Urothelium cell line (cell line): Measurements from ENCODE around the gene MTCH2.

Experiments used
- DNase-seq: peaks from one replicate; pipeline ENCODE4 v3.0.0; 2011; ENCODE audit warnings: low spot score, mixed read lengths
- FAIRE-seq: peaks from 2 replicates; lab custom pipeline; 2011; peaks lifted over from hg19 to GRCh38; lab: Jason Lieb, UNC

The MTCH2 gene

GRCh38 chr11:47592251-47592650, 50.1 kb downstream of the MTCH2 start:
- FAIRE-seq: no peak
- DNase-seq: no peak

DNA sequence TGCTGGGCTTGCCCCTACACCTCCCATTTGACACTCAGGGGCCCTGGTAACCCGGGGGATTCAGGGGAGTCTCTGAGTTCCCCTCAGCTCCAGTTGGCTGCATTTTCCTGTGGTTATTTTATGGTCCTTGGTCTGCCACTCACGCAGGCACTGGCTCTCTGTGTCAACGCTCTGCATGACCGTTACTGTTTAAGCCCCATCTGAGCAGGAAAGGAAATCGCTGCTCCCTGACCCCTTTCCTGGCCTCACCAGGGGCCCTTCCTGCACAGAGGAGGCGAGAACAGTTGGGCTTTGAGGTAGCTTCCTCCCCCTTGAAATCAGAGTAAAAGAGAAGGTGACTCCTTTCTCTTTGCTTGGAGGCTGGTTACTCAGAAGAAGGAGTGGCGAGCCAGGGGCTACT, 50.6 kb downstream of the MTCH2 start:
- FAIRE-seq (no peak), DNase-seq (no peak)

- peak; percentile 42 for FAIRE-seq
Observed at GRCh38 chr11:47589977-47590861, 52.1 kb downstream of the MTCH2 start.

GRCh38 chr11:47589584-47589976, 52.8 kb downstream of the MTCH2 start:
- no peak for FAIRE-seq
- DNase-seq: no peak

More at GRCh38 chr11:47589977-47590861, 52.1 kb downstream of the MTCH2 start:
- DNase-seq: no peak

- no peak for DNase-seq
- FAIRE-seq: no peak
Observed at GRCh38 chr11:47589118-47589517, 53.2 kb downstream of the MTCH2 start.

GRCh38 chr11:47587723-47588326, 54.5 kb downstream of the MTCH2 start:
- DNase-seq (no peak), FAIRE-seq (peak; percentile 9)

GRCh38 chr11:47587039-47587716, 55.2 kb downstream of the MTCH2 start:
- FAIRE-seq: peak; percentile 73
- DNase-seq: no peak

DNA sequence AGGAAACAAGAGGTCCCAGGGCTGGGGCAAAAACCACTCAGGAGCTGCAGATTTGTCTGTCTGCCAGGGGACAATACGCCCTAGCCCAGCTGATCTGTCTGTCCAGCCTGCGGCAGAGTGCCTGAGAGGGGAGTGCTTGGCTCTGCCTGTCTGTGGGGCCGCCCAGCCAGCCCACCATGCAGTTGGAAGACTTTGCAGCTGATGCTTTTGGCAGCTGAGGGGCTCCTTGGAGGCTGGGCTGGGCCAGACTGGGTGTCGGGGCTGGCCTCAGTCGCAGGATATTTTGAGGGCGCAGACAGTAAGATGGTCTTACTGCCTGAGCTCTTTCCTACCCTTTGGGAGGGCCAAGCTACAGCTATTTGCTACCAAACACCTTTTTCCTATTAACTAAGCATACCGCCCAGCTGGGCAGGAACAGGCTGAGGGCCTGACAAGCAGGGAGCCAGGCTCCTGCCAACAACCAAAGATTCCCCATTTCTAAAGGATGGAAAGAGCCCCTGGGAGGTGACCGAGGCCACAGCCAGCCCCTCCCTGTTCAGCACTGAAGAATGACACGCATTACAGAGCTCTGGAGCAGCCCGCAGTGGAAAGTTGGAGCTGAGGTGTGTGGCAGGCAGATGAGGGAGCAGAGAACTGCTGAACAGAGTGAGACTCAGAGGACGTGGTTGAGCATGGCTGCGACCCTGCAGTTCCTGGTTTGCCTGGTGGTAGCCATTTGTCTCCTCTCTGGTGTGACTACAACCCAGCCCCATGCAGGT, 56.1 kb downstream of the MTCH2 start, which contains the start of gene FAM180B:
FAM180B (plus strand) TSS at position 581 of the 758 bp plus-strand sequence; CDS start at position 672, 91 bp downstream.
- DNase-seq (no peak), FAIRE-seq (no peak)

DNA sequence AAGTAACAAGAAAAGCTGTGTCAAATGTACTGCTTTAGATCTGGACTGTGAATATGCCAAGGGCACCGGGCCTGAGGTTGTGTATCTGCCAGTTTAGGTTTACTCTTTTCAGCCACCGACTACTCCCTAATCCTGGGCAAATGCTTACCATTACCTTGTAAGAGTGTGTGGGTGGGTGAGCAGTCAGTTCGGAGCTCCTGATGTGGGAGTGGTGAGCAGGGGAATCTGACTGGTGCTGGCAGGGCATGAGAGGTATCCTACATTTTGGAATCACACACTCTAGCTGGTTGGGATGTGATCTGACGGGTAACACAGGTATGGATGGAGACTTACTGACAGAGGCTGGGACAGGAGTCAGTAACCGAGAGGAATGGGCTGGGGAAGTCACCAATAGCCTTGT, 58.5 kb downstream of the MTCH2 start:
- FAIRE-seq (no peak), DNase-seq (no peak)

- peak; percentile 92 for DNase-seq
- peak; percentile 55 for FAIRE-seq
Observed at GRCh38 chr11:47578524-47579494, 63.5 kb downstream of the MTCH2 start, which contains the start of the genes KBTBD4 and NDUFS3. KBTBD4 (minus strand) TSS chr11:47578970; CDS start chr11:47578951, 19 bp downstream. NDUFS3 (plus strand) TSS chr11:47579074; CDS start chr11:47579092, 18 bp downstream.

DNA sequence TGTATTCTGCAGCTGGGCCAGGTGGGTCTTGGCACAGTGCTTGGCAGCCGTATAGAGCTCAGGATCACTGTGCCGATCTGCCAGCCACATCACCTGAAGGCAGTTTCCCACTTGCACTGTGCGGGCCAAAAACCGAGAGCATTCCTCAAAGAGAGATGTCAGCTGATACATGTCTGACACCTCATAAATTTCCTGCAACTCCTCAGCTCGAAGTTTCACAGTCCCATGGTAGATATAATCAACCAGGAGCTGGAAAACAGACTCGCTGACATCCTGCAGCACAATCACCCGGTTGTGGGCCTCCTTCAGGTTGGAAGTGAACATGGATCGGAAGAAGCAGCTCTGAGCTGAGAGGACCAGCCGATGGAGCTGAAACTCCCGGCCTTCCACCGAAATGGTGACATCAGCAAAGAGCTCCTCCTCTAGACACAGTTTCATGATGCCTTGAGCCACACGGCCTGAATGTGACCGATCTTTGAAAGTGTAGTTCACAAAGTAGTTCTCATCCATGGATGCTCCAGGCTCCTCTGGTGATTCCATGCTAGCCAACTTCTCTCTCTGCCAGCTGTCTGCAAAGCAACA, 64.8 kb downstream of the MTCH2 start:
- DNase-seq (no peak), FAIRE-seq (no peak)

DNA sequence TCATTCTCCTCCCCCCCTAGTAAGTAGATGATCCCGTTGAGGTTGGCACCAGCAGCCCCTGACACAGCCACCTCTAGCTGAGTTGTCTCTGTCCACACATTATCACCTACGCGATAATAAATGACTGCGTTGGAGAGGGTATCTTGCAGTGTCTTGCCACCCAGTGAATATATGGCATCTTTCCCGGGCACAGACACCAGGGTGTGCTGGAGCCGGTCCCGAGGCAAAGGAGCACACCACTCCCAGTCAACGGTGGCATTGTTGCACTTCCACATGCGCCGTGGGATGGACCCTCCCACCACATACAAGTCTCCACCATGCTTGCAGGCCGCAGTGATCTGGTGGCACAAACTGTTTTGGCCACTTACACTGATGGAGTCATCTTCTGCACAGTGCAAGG, 69.0 kb downstream of the MTCH2 start:
- FAIRE-seq (no peak), DNase-seq (no peak)

- FAIRE-seq (no peak), DNase-seq (no peak)
Observed at GRCh38 chr11:47572715-47573255, 69.6 kb downstream of the MTCH2 start.

DNA sequence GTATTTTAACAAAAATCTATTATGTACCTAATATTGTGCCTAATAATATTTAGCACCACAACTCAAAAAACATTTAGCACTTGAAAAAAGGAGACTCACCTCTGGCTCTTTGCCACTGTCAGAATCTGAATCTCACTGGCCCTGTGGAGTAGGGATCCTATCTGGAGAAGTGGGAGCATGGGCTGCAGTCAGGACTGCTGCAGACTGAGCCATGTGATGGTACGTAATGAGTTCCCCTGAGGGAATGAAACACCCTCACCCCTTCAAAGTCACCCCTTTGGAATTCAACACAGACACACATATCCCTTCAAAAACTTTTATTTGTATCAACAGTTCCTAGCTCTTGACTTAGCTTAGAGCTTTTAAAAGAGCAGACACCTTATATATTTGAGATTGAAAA, 70.5 kb downstream of the MTCH2 start:
- no peak for FAIRE-seq
- no peak for DNase-seq

- DNase-seq (no peak), FAIRE-seq (no peak)
Observed at GRCh38 chr11:47571357-47571729, 71.0 kb downstream of the MTCH2 start.

DNA sequence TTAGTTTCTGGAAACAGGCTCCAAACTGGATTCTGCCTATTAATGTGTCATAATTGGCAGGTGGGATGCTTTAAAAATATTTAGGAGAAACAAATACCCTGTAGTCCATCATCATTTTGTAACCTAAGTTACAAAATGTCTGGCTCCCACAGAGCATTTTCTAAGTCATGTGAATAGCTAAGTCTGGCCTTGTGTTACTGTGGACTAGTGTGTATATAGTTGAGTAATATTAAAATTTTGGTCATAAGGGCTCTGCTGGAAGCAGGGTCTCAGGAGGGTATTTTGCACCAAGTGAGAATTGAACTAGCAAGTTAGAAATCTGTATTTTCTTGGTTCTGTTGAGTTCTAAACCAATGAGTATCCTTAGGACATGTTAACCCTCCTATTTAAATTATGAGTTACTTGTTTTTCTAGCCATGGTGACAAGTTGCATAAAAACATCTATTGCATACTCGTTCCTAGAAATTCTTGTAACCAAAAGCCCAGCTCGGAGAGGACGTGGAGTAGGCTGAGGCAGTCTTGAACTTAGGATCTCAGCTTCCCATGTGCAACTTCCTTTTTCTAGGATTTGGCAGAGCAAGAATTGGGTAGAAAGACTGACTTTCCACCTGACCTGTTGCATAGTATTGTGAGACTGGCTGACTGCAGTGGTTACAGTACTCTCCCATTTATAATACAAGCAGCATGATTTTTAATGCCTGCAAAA, 71.6 kb downstream of the MTCH2 start:
- DNase-seq (no peak), FAIRE-seq (no peak)

GRCh38 chr11:47569646-47570045, 72.7 kb downstream of the MTCH2 start:
- FAIRE-seq: no peak

More at GRCh38 chr11:47569646-47570045, 72.7 kb downstream of the MTCH2 start:
- DNase-seq: no peak
